HL-60 (cell line): ENCODE results near the gene PITPNC1.

Experiments
- POLR2AphosphoS5 ChIP-seq: IDR thresholded peaks from 2 replicates; pipeline ENCODE4 v1.6.1; 2012; ENCODE audit warnings: low read depth
- TF ChIP-seq, protein P1 (sequence below): IDR thresholded peaks from one replicate; pipeline ENCODE4 v1.5.1; 2011; ENCODE audit warnings: low read length, control low read depth, inconsistent platforms; ENCODE audit not compliant: insufficient read depth
- TF ChIP-seq, protein P2 (sequence below): IDR thresholded peaks from 2 replicates; pipeline ENCODE4 v1.6.1; 2012; ENCODE audit warnings: low read depth; ENCODE audit not compliant: insufficient replicate concordance

DNA sequence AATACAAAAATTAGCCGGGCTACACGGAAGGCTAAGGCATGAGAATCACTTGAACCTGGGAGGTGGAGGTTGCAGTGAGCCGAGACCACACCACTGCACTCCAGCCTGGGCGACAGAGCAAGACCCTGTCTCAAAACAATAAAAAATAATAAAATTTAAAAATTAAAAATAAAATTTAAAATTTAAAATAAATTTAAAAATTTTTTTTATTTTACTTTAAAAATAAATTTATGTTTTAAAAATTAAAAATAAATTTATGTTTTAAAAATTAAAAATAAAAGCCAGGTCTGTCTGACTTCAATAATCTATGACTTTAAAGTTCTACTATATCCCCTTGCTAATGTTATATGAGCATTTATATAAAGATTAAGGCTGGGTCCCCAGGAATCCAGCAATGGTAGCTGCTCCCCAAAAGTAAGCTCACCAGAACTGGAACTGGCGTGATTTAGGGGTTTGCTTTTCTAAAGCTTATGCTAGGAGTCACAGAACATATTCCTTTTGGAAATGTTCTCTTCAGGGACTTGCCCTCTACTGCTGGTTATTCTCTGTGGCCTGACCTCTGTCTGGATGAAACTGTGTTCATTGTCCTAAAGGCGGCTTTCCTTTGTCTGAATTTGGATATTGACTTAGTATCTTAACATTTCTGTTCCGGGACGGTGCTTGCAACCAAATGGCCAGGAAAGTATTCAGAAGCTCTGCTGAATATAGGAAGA is 200.5 kb downstream of the PITPNC1 start:
- TF ChIP-seq, protein P1, sequence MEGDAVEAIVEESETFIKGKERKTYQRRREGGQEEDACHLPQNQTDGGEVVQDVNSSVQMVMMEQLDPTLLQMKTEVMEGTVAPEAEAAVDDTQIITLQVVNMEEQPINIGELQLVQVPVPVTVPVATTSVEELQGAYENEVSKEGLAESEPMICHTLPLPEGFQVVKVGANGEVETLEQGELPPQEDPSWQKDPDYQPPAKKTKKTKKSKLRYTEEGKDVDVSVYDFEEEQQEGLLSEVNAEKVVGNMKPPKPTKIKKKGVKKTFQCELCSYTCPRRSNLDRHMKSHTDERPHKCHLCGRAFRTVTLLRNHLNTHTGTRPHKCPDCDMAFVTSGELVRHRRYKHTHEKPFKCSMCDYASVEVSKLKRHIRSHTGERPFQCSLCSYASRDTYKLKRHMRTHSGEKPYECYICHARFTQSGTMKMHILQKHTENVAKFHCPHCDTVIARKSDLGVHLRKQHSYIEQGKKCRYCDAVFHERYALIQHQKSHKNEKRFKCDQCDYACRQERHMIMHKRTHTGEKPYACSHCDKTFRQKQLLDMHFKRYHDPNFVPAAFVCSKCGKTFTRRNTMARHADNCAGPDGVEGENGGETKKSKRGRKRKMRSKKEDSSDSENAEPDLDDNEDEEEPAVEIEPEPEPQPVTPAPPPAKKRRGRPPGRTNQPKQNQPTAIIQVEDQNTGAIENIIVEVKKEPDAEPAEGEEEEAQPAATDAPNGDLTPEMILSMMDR = no peak
- TF ChIP-seq POLR2AphosphoS5 = no peak
- TF ChIP-seq, protein P2, sequence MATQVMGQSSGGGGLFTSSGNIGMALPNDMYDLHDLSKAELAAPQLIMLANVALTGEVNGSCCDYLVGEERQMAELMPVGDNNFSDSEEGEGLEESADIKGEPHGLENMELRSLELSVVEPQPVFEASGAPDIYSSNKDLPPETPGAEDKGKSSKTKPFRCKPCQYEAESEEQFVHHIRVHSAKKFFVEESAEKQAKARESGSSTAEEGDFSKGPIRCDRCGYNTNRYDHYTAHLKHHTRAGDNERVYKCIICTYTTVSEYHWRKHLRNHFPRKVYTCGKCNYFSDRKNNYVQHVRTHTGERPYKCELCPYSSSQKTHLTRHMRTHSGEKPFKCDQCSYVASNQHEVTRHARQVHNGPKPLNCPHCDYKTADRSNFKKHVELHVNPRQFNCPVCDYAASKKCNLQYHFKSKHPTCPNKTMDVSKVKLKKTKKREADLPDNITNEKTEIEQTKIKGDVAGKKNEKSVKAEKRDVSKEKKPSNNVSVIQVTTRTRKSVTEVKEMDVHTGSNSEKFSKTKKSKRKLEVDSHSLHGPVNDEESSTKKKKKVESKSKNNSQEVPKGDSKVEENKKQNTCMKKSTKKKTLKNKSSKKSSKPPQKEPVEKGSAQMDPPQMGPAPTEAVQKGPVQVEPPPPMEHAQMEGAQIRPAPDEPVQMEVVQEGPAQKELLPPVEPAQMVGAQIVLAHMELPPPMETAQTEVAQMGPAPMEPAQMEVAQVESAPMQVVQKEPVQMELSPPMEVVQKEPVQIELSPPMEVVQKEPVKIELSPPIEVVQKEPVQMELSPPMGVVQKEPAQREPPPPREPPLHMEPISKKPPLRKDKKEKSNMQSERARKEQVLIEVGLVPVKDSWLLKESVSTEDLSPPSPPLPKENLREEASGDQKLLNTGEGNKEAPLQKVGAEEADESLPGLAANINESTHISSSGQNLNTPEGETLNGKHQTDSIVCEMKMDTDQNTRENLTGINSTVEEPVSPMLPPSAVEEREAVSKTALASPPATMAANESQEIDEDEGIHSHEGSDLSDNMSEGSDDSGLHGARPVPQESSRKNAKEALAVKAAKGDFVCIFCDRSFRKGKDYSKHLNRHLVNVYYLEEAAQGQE = no peak
